Measurements from ENCODE around the gene SH3RF1.
A peak's percentile ranks its signal among the peaks of the same experiment; 100 is the strongest.

Gene SH3RF1

GRCh38 chr4:169115897-169116254 lies 154.9 kb downstream of the SH3RF1 start:
- H3K4me3 ChIP-seq (ENCODE audit: low read length in 2 of 2): no peak overlapping the region
- peaks cover 40 to 43% of the 10 kb centered on the region in 2 donors for H3K36me3 ChIP-seq (ENCODE audit: control insufficient read depth in 2 of 2, insufficient read depth in 2 of 2, low read length in 2 of 2)
- no peak overlapping the region for H3K9ac ChIP-seq (ENCODE audit: low read depth in 1 of 2, low read length in 2 of 2)
- no peaks in the 10 kb centered on the region for H3K9me3 ChIP-seq (ENCODE audit: control insufficient read depth in 2 of 2, low read length in 2 of 2)
- H3K27ac ChIP-seq (ENCODE audit: low read depth in 2 of 2, low read length in 2 of 2): peak overlapping the region in 1 of 2 donors; percentile 48
- peaks cover 4 to 22% of the 10 kb centered on the region in 2 donors for H3K4me1 ChIP-seq (ENCODE audit: control insufficient read depth in 2 of 2, insufficient read depth in 2 of 2, low read length in 2 of 2)
- no peaks in the 10 kb centered on the region for H3K27me3 ChIP-seq (ENCODE audit: control insufficient read depth in 2 of 2, insufficient read depth in 2 of 2, low read length in 2 of 2)

GRCh38 chr4:169115144-169115896 lies 155.4 kb downstream of the SH3RF1 start:
- peaks cover 4 to 22% of the 10 kb centered on the region in 2 donors for H3K4me1 ChIP-seq (ENCODE audit: control insufficient read depth in 2 of 2, insufficient read depth in 2 of 2, low read length in 2 of 2)
- no peak overlapping the region for H3K27ac ChIP-seq (ENCODE audit: low read depth in 2 of 2, low read length in 2 of 2)
- H3K9me3 ChIP-seq (ENCODE audit: control insufficient read depth in 2 of 2, low read length in 2 of 2): no peaks in the 10 kb centered on the region
- no peak overlapping the region for H3K9ac ChIP-seq (ENCODE audit: low read depth in 1 of 2, low read length in 2 of 2)
- no peak overlapping the region for H3K4me3 ChIP-seq (ENCODE audit: low read length in 2 of 2)
- H3K27me3 ChIP-seq (ENCODE audit: control insufficient read depth in 2 of 2, insufficient read depth in 2 of 2, low read length in 2 of 2): no peaks in the 10 kb centered on the region
- peaks cover 43% of the 10 kb centered on the region in 2 donors for H3K36me3 ChIP-seq (ENCODE audit: control insufficient read depth in 2 of 2, insufficient read depth in 2 of 2, low read length in 2 of 2)

GRCh38 chr4:169114341-169114974 lies 156.3 kb downstream of the SH3RF1 start:
- Histone ChIP-seq H3K27ac (ENCODE audit: low read depth in 2 of 2, low read length in 2 of 2) (no peak overlapping the region), H3K9ac (ENCODE audit: low read depth in 1 of 2, low read length in 2 of 2) (no peak overlapping the region), H3K9me3 (ENCODE audit: control insufficient read depth in 2 of 2, low read length in 2 of 2) (no peaks in the 10 kb centered on the region), H3K4me1 (ENCODE audit: control insufficient read depth in 2 of 2, insufficient read depth in 2 of 2, low read length in 2 of 2) (peaks cover 4 to 22% of the 10 kb centered on the region in 2 donors), H3K27me3 (ENCODE audit: control insufficient read depth in 2 of 2, insufficient read depth in 2 of 2, low read length in 2 of 2) (no peaks in the 10 kb centered on the region), H3K36me3 (ENCODE audit: control insufficient read depth in 2 of 2, insufficient read depth in 2 of 2, low read length in 2 of 2) (peaks cover 41 to 42% of the 10 kb centered on the region in 2 donors), H3K4me3 (ENCODE audit: low read length in 2 of 2) (no peak overlapping the region)

GRCh38 chr4:169110633-169111032 lies 160.1 kb downstream of the SH3RF1 start:
- Histone ChIP-seq H3K36me3 (ENCODE audit: control insufficient read depth in 2 of 2, insufficient read depth in 2 of 2, low read length in 2 of 2) (peaks cover 36 to 38% of the 10 kb centered on the region in 2 donors), H3K4me3 (ENCODE audit: low read length in 2 of 2) (no peak overlapping the region), H3K4me1 (ENCODE audit: control insufficient read depth in 2 of 2, insufficient read depth in 2 of 2, low read length in 2 of 2) (peaks cover 4 to 13% of the 10 kb centered on the region in 2 donors), H3K9me3 (ENCODE audit: control insufficient read depth in 2 of 2, low read length in 2 of 2) (no peaks in the 10 kb centered on the region), H3K27me3 (ENCODE audit: control insufficient read depth in 2 of 2, insufficient read depth in 2 of 2, low read length in 2 of 2) (no peaks in the 10 kb centered on the region), H3K9ac (ENCODE audit: low read depth in 1 of 2, low read length in 2 of 2) (no peak overlapping the region), H3K27ac (ENCODE audit: low read depth in 2 of 2, low read length in 2 of 2) (no peak overlapping the region)

GRCh38 chr4:169109035-169109675 lies 161.6 kb downstream of the SH3RF1 start:
- Histone ChIP-seq H3K27ac (ENCODE audit: low read depth in 2 of 2, low read length in 2 of 2) (no peak overlapping the region), H3K4me3 (ENCODE audit: low read length in 2 of 2) (no peak overlapping the region), H3K36me3 (ENCODE audit: control insufficient read depth in 2 of 2, insufficient read depth in 2 of 2, low read length in 2 of 2) (peaks cover 40 to 44% of the 10 kb centered on the region in 2 donors), H3K4me1 (ENCODE audit: control insufficient read depth in 2 of 2, insufficient read depth in 2 of 2, low read length in 2 of 2) (peaks cover 4 to 5% of the 10 kb centered on the region in 2 donors), H3K9ac (ENCODE audit: low read depth in 1 of 2, low read length in 2 of 2) (no peak overlapping the region), H3K27me3 (ENCODE audit: control insufficient read depth in 2 of 2, insufficient read depth in 2 of 2, low read length in 2 of 2) (no peaks in the 10 kb centered on the region), H3K9me3 (ENCODE audit: control insufficient read depth in 2 of 2, low read length in 2 of 2) (no peaks in the 10 kb centered on the region)

- Histone ChIP-seq H3K4me3 (ENCODE audit: low read length in 2 of 2) (no peak overlapping the region), H3K27me3 (ENCODE audit: control insufficient read depth in 2 of 2, insufficient read depth in 2 of 2, low read length in 2 of 2) (no peaks in the 10 kb centered on the region), H3K36me3 (ENCODE audit: control insufficient read depth in 2 of 2, insufficient read depth in 2 of 2, low read length in 2 of 2) (peaks cover 41 to 46% of the 10 kb centered on the region in 2 donors), H3K27ac (ENCODE audit: low read depth in 2 of 2, low read length in 2 of 2) (no peak overlapping the region), H3K4me1 (ENCODE audit: control insufficient read depth in 2 of 2, insufficient read depth in 2 of 2, low read length in 2 of 2) (no peaks in the 10 kb centered on the region), H3K9ac (ENCODE audit: low read depth in 1 of 2, low read length in 2 of 2) (no peak overlapping the region), H3K9me3 (ENCODE audit: control insufficient read depth in 2 of 2, low read length in 2 of 2) (no peaks in the 10 kb centered on the region)
These were observed 162.5 kb downstream of the SH3RF1 start for GRCh38 chr4:169108303-169108702.

- Histone ChIP-seq H3K4me1 (ENCODE audit: control insufficient read depth in 2 of 2, insufficient read depth in 2 of 2, low read length in 2 of 2) (no peaks in the 10 kb centered on the region), H3K27ac (ENCODE audit: low read depth in 2 of 2, low read length in 2 of 2) (no peak overlapping the region), H3K36me3 (ENCODE audit: control insufficient read depth in 2 of 2, insufficient read depth in 2 of 2, low read length in 2 of 2) (peaks cover 43 to 46% of the 10 kb centered on the region in 2 donors), H3K9me3 (ENCODE audit: control insufficient read depth in 2 of 2, low read length in 2 of 2) (no peaks in the 10 kb centered on the region), H3K9ac (ENCODE audit: low read depth in 1 of 2, low read length in 2 of 2) (no peak overlapping the region), H3K27me3 (ENCODE audit: control insufficient read depth in 2 of 2, insufficient read depth in 2 of 2, low read length in 2 of 2) (no peaks in the 10 kb centered on the region), H3K4me3 (ENCODE audit: low read length in 2 of 2) (no peak overlapping the region)
These were observed 163.2 kb downstream of the SH3RF1 start for GRCh38 chr4:169107528-169107927.

GRCh38 chr4:169106696-169107229 lies 164.0 kb downstream of the SH3RF1 start:
- H3K4me3 ChIP-seq (ENCODE audit: low read length in 2 of 2): no peak overlapping the region
- peaks cover 43 to 45% of the 10 kb centered on the region in 2 donors for H3K36me3 ChIP-seq (ENCODE audit: control insufficient read depth in 2 of 2, insufficient read depth in 2 of 2, low read length in 2 of 2)
- H3K9me3 ChIP-seq (ENCODE audit: control insufficient read depth in 2 of 2, low read length in 2 of 2): no peaks in the 10 kb centered on the region
- H3K27ac ChIP-seq (ENCODE audit: low read depth in 2 of 2, low read length in 2 of 2): no peak overlapping the region
- H3K27me3 ChIP-seq (ENCODE audit: control insufficient read depth in 2 of 2, insufficient read depth in 2 of 2, low read length in 2 of 2): no peaks in the 10 kb centered on the region
- no peak overlapping the region for H3K9ac ChIP-seq (ENCODE audit: low read depth in 1 of 2, low read length in 2 of 2)
- H3K4me1 ChIP-seq (ENCODE audit: control insufficient read depth in 2 of 2, insufficient read depth in 2 of 2, low read length in 2 of 2): no peaks in the 10 kb centered on the region

- no peak overlapping the region for H3K27ac ChIP-seq (ENCODE audit: low read depth in 2 of 2, low read length in 2 of 2)
- no peak overlapping the region for H3K9ac ChIP-seq (ENCODE audit: low read depth in 1 of 2, low read length in 2 of 2)
- H3K4me1 ChIP-seq (ENCODE audit: control insufficient read depth in 2 of 2, insufficient read depth in 2 of 2, low read length in 2 of 2): no peaks in the 10 kb centered on the region
- no peak overlapping the region for H3K4me3 ChIP-seq (ENCODE audit: low read length in 2 of 2)
- no peaks in the 10 kb centered on the region for H3K27me3 ChIP-seq (ENCODE audit: control insufficient read depth in 2 of 2, insufficient read depth in 2 of 2, low read length in 2 of 2)
- H3K9me3 ChIP-seq (ENCODE audit: control insufficient read depth in 2 of 2, low read length in 2 of 2): no peaks in the 10 kb centered on the region
- H3K36me3 ChIP-seq (ENCODE audit: control insufficient read depth in 2 of 2, insufficient read depth in 2 of 2, low read length in 2 of 2): peaks cover 44 to 45% of the 10 kb centered on the region in 2 donors
These were observed 165.1 kb downstream of the SH3RF1 start for GRCh38 chr4:169105620-169106019.

GRCh38 chr4:169103966-169104412 lies 166.8 kb downstream of the SH3RF1 start:
- H3K27me3 ChIP-seq (ENCODE audit: control insufficient read depth in 2 of 2, insufficient read depth in 2 of 2, low read length in 2 of 2): no peaks in the 10 kb centered on the region
- no peak overlapping the region for H3K27ac ChIP-seq (ENCODE audit: low read depth in 2 of 2, low read length in 2 of 2)

More at GRCh38 chr4:169103966-169104412, 166.8 kb downstream of the SH3RF1 start:
- Histone ChIP-seq H3K4me3 (ENCODE audit: low read length in 2 of 2) (no peak overlapping the region), H3K9me3 (ENCODE audit: control insufficient read depth in 2 of 2, low read length in 2 of 2) (no peaks in the 10 kb centered on the region), H3K4me1 (ENCODE audit: control insufficient read depth in 2 of 2, insufficient read depth in 2 of 2, low read length in 2 of 2) (no peaks in the 10 kb centered on the region), H3K36me3 (ENCODE audit: control insufficient read depth in 2 of 2, insufficient read depth in 2 of 2, low read length in 2 of 2) (peaks cover 39 to 50% of the 10 kb centered on the region in 2 donors), H3K9ac (ENCODE audit: low read depth in 1 of 2, low read length in 2 of 2) (no peak overlapping the region)

Measured in mucosa of rectum (tissue), 2 donors.